Measurements from ENCODE around the gene GMEB1. TPM values are rescaled to one million over a fixed set of nuclear protein-coding genes. Genes with fewer than 3 reads are reported as not detected.

GMEB1 gene, protein sequence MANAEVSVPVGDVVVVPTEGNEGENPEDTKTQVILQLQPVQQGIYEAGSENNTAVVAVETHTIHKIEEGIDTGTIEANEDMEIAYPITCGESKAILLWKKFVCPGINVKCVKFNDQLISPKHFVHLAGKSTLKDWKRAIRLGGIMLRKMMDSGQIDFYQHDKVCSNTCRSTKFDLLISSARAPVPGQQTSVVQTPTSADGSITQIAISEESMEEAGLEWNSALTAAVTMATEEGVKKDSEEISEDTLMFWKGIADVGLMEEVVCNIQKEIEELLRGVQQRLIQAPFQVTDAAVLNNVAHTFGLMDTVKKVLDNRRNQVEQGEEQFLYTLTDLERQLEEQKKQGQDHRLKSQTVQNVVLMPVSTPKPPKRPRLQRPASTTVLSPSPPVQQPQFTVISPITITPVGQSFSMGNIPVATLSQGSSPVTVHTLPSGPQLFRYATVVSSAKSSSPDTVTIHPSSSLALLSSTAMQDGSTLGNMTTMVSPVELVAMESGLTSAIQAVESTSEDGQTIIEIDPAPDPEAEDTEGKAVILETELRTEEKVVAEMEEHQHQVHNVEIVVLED
- total RNA-seq (10 to 100 TPM; 21.3 to 21.8 TPM), polyA plus RNA-seq (24.3 TPM)

DNA sequence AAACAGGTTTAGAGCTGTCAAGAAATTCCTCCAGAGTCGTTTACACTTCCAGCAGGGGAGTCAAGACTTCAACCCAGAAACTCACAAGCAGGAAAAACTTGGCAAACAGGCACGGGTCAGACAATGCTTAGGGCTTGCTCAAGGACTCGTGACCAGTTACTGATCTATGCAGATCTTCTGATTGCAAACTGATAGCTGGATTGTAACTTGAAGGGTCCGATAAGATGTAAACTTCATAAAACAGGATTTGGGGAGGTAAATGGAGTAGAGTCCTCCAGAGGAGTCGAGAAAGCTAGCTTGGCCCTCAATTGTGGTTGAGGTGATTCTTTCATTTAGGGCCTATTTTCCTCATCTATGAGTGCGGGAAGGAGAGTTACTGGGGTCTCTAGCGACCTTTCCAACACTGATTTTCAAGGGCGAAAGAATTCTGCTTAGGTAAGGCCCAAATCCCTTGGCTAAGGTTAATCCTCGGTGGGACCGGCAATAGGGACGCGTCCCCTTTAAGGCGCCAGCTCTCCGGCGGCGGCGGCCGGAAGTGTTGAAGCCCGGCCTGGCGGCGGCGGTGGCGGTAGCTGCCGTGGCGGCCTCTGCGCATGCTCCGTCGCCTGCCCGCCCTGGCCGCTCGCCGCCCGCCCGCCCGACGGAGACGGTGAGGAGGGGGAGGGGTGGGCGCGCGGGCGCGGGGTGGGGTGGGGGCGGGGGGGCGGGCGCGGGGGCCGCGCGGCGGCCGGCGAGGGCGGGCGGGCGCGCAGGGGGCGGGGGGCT is at the start of gene GMEB1:
GMEB1 (plus strand) TSS at position 594 of the 765 bp plus-strand sequence. CDS start 14,829 bp downstream, outside the sequence.
- no peaks in the 10 kb centered on the region for H3K9me3 Mint-ChIP-seq
- H3K4me3 Mint-ChIP-seq = peak within 1 kb of the TSS; percentile 92 to 97 (median 95)
- DNase-seq = peak; percentile 76 to 90 (median 82)
- peaks cover 5% of the 10 kb centered on the region for H3K4me1 ChIP-seq (ENCODE audit: insufficient read depth, low read length)
- H3K36me3 ChIP-seq (ENCODE audit: insufficient read depth, low read length) = no peaks in the 10 kb centered on the region
- H3K27me3 Mint-ChIP-seq = peaks cover 0 to 1% of the 10 kb centered on the region in 2 donors
- H3K4me1 Mint-ChIP-seq = peaks cover 17 to 30% (median 23%) of the 10 kb centered on the region in 3 donors
- POLR2A ChIA-PET = interaction anchor here (0.6 to 3.0 kb wide), 20 partner anchors 10 to 513 kb away, joined by 3 to 83 read pairs (median 6); partner anchors contain the start of genes MED18, PHACTR4, RCC1 and RNU11
- no peaks in the 10 kb centered on the region for H3K9me3 ChIP-seq (ENCODE audit: low read length)
- peak within 1 kb of the TSS; percentile 97 to 100 (median 99) for H3K27ac Mint-ChIP-seq
- H3K27me3 ChIP-seq (ENCODE audit: insufficient read depth, low read length, poor library complexity, severe bottlenecking) = no peaks in the 10 kb centered on the region
- H3K36me3 Mint-ChIP-seq = peaks cover 0 to 13% (median 0%) of the 10 kb centered on the region in 3 donors
- CTCF ChIA-PET = interaction anchor here (1.0 to 4.4 kb wide), 5 partner anchors 16 to 87 kb away, joined by 3 to 31 read pairs (median 14); partner anchors contain the start of genes RNU11, TAF12 and YTHDF2
- H3K27ac ChIP-seq (ENCODE audit: low read depth, low read length) = peak within 1 kb of the TSS; percentile 94
- peak within 1 kb of the TSS; percentile 93 for H3K4me3 ChIP-seq (ENCODE audit: low read length)

DNA sequence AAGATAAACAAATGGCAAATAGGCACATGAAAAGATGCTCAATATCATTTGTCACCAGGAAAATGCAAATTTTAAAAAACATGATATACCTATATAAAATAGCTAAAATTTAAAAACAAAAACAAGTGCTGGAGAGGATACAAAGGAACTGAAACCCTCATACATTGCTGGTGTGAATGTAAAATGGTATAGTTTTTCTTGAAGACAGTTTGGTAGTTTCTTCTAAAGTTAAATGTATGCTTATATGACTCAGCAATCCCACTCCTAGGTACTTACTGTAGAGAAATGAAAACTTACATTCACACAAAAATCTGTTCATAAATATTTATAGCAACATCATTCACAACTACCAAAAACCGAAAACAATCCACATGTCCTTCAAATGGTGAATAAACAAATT is 36.9 kb upstream of the GMEB1 start:
- ChIA-PET POLR2A (no interaction called here), CTCF (no interaction called here)
- Histone ChIP-seq H3K4me3 (ENCODE audit: low read length) (no peak overlapping the region), H3K27ac (ENCODE audit: low read depth, low read length) (no peak overlapping the region), H3K27me3 (ENCODE audit: insufficient read depth, low read length, poor library complexity, severe bottlenecking) (no peaks in the 10 kb centered on the region), H3K36me3 (ENCODE audit: insufficient read depth, low read length) (no peaks in the 10 kb centered on the region), H3K4me1 (ENCODE audit: insufficient read depth, low read length) (no peaks in the 10 kb centered on the region), H3K9me3 (ENCODE audit: low read length) (no peaks in the 10 kb centered on the region)
- Mint-ChIP-seq H3K36me3 (peaks cover 0 to 4% (median 0%) of the 10 kb centered on the region in 3 donors), H3K4me3 (no peak overlapping the region), H3K9me3 (no peaks in the 10 kb centered on the region), H3K27ac (peak overlapping the region in 2 of 8 donors; percentile 21 to 54), H3K27me3 (no peaks in the 10 kb centered on the region), H3K4me1 (peaks cover 8 to 20% (median 12%) of the 10 kb centered on the region in 3 donors)
- DNase-seq = no peak

DNA sequence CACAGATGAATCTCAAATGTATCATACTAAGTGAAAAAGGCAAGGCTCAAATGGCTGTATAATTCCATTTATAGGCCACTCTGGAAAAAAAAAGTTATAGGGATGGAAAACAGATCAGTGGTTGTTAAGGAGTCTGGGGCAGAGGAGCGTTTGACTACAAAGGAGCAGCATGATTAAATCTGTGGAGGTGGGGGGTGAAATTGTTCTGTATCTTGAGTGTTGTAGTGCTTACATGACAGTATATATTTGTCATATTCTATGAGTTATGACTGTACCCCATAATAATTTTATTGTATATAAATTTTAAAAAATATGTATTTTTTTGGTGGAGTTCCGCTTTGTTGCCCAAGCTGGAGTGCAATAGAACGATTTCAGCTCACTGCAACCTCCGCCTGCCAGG is 36.0 kb upstream of the GMEB1 start:
- DNase-seq = no peak
- CTCF ChIA-PET = no interaction called here
- Mint-ChIP-seq H3K4me3 (no peak overlapping the region), H3K36me3 (peaks cover 0 to 7% (median 0%) of the 10 kb centered on the region in 3 donors), H3K27ac (peak overlapping the region in 1 of 8 donors; percentile 21), H3K9me3 (no peaks in the 10 kb centered on the region), H3K4me1 (peaks cover 11 to 26% (median 16%) of the 10 kb centered on the region in 3 donors), H3K27me3 (no peaks in the 10 kb centered on the region)
- POLR2A ChIA-PET = no interaction called here
- H3K27me3 ChIP-seq (ENCODE audit: insufficient read depth, low read length, poor library complexity, severe bottlenecking) = no peaks in the 10 kb centered on the region
- no peak overlapping the region for H3K27ac ChIP-seq (ENCODE audit: low read depth, low read length)
- no peak overlapping the region for H3K4me3 ChIP-seq (ENCODE audit: low read length)
- no peaks in the 10 kb centered on the region for H3K36me3 ChIP-seq (ENCODE audit: insufficient read depth, low read length)
- no peaks in the 10 kb centered on the region for H3K4me1 ChIP-seq (ENCODE audit: insufficient read depth, low read length)
- no peaks in the 10 kb centered on the region for H3K9me3 ChIP-seq (ENCODE audit: low read length)

DNA sequence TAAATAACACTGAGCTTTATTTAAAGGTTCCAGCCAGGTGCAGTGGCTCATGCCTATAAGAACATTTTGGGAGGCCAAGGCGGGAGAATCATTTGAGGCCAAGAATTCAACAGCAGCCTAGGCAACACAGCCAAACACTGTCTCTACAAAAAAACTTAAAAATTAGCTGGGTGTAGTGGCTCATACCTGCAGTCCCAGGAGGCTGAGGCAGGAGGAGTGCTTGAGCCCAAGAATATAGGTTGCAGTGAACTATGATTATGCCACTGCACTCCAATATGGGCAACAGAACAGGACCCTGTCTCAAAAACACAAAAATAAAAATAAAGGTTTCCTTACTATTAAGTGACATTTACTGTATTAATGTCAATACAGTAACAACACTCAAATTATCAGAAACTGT is 27.8 kb upstream of the GMEB1 start:
- no peaks in the 10 kb centered on the region for H3K27me3 ChIP-seq (ENCODE audit: insufficient read depth, low read length, poor library complexity, severe bottlenecking)
- H3K27ac Mint-ChIP-seq = peak overlapping the region in 2 of 8 donors; percentile 47 to 91
- H3K9me3 ChIP-seq (ENCODE audit: low read length) = no peaks in the 10 kb centered on the region
- peak overlapping the region; percentile 11 to 99 (median 95) for H3K4me3 Mint-ChIP-seq
- no peak overlapping the region for H3K27ac ChIP-seq (ENCODE audit: low read depth, low read length)
- no peak overlapping the region for H3K4me3 ChIP-seq (ENCODE audit: low read length)
- H3K9me3 Mint-ChIP-seq = no peaks in the 10 kb centered on the region
- H3K36me3 Mint-ChIP-seq = peaks cover 0 to 19% (median 0%) of the 10 kb centered on the region in 3 donors
- peaks cover 0 to 4% of the 10 kb centered on the region in 2 donors for H3K27me3 Mint-ChIP-seq
- DNase-seq = peak in 3 of 5 donors; percentile 6 to 34 (median 9)
- H3K4me1 Mint-ChIP-seq = peaks cover 46 to 70% (median 58%) of the 10 kb centered on the region in 3 donors
- CTCF ChIA-PET = interaction anchor here (0.6 to 1.6 kb wide), 6 partner anchors 14 to 236 kb away, joined by 3 to 9 read pairs (median 4); partner anchors contain the start of gene YTHDF2
- H3K36me3 ChIP-seq (ENCODE audit: insufficient read depth, low read length) = no peaks in the 10 kb centered on the region
- H3K4me1 ChIP-seq (ENCODE audit: insufficient read depth, low read length) = peaks cover 30% of the 10 kb centered on the region
- POLR2A ChIA-PET = interaction anchor here (0.6 to 1.3 kb wide), 4 partner anchors 27 to 236 kb away, joined by 3 to 7 read pairs (median 6); partner anchors contain the start of genes GMEB1 and YTHDF2

DNA sequence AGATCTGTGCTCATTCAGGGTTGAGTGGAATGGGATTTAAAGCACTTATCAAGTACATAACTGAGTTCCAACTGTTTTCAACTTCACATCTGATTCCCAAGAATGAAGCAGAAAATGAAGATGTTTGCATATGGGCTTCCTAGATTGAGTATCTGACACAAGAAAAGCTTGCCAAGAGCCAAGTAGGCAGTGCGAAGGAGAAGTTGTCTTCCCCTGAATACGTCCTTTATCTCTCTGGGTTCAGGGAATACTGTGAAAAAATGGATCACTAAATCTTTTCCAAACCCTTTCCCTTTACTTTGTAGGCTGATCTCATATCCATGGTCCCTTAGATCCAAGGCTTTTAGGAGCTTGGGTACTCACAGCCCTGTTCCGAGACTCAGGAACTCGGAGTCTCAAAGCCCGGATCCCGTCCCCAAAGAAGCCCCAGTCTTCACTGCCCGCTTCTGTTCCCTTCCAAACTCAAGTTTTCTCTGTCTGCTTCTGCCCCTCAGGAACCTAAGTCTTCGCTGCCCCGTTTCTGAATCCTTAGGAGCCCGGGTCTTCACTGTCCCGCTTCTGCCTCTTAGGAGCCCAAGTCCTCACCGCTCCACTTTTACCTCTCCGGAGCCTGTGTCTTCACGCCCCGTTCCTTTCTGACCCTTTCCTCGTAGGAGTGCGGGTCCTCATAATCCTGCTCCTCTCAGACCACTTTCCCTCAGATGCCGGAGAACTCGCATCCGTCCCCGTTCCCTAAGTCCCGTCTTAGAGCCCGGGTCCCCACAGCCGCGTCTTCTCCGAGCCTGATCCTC is 26.3 kb upstream of the GMEB1 start:
- peak overlapping the region; percentile 91 for H3K27ac ChIP-seq (ENCODE audit: low read depth, low read length)
- no peaks in the 10 kb centered on the region for H3K36me3 ChIP-seq (ENCODE audit: insufficient read depth, low read length)
- H3K4me1 Mint-ChIP-seq = peaks cover 43 to 63% (median 50%) of the 10 kb centered on the region in 3 donors
- peak overlapping the region; percentile 98 for H3K4me3 ChIP-seq (ENCODE audit: low read length)
- H3K27me3 ChIP-seq (ENCODE audit: insufficient read depth, low read length, poor library complexity, severe bottlenecking) = no peaks in the 10 kb centered on the region
- peaks cover 0 to 4% of the 10 kb centered on the region in 2 donors for H3K27me3 Mint-ChIP-seq
- DNase-seq = peak in 1 of 5 donors; percentile 2
- peaks cover 32% of the 10 kb centered on the region for H3K4me1 ChIP-seq (ENCODE audit: insufficient read depth, low read length)
- CTCF ChIA-PET = interaction anchor here (0.9 to 4.0 kb wide), 11 partner anchors 9 to 242 kb away, joined by 3 to 40 read pairs (median 4); partner anchors contain the start of genes GMEB1 and YTHDF2
- POLR2A ChIA-PET = interaction anchor here (0.8 to 3.2 kb wide), 12 partner anchors 26 to 539 kb away, joined by 3 to 66 read pairs (median 6); partner anchors contain the start of genes GMEB1, MED18, SRSF4 and TRNAU1AP
- H3K4me3 Mint-ChIP-seq = peak overlapping the region; percentile 94 to 99 (median 98)
- H3K9me3 Mint-ChIP-seq = no peaks in the 10 kb centered on the region
- H3K27ac Mint-ChIP-seq = peak overlapping the region; percentile 91 to 100 (median 98)
- H3K9me3 ChIP-seq (ENCODE audit: low read length) = no peaks in the 10 kb centered on the region
- peaks cover 0 to 15% (median 0%) of the 10 kb centered on the region in 3 donors for H3K36me3 Mint-ChIP-seq

DNA sequence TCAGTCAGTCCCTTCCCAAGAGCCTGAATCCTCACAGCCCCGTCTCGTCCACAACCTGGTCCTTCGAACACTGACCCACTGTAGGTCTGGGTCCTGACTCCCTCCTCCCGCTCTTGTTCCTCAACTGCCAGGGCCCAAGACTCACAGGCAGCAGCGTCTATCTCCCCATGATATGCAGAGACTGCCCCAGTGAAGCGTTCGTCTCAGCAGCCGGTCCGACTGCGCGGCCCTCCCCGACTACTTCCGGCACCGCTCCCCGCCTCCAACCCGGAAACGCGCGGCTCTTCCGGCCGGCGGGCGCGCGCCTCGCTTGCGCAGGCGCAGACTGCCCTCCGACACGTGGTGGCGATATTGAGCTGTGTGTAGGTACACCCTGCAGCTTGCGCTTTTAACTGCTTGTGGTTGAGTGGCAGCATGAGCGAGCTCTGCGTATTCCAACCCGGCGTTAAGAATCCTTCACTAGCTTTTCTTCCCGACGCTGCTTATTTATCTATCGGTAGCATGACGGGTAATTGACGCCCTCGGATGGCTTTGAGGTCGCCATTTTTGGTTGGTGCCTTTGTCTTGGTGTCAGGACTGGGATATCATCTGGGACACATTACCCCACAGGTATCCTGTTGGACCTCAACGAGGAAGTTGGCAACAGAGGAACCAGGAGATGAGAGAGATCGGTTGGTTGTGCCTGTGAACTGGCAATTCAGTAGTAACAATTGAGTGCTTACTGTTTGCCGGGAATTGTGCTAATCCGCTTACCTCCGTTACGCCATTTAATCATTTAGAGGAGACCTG is 25.5 kb upstream of the GMEB1 start, which contains the start of gene TAF12:
TAF12 (minus strand) TSS at position 221 of the 789 bp plus-strand sequence. CDS start 20,986 bp downstream, outside the sequence.
- DNase-seq = peak; percentile 86 to 95 (median 89)
- no peaks in the 10 kb centered on the region for H3K27me3 ChIP-seq (ENCODE audit: insufficient read depth, low read length, poor library complexity, severe bottlenecking)
- H3K36me3 ChIP-seq (ENCODE audit: insufficient read depth, low read length) = no peaks in the 10 kb centered on the region
- CTCF ChIA-PET = interaction anchor here (0.6 to 4.0 kb wide), 18 partner anchors 9 to 242 kb away, joined by 3 to 40 read pairs (median 3); partner anchors contain the start of genes GMEB1 and YTHDF2
- H3K27ac ChIP-seq (ENCODE audit: low read depth, low read length) = peak within 1 kb of the TSS; percentile 91
- peaks cover 40% of the 10 kb centered on the region for H3K4me1 ChIP-seq (ENCODE audit: insufficient read depth, low read length)
- H3K4me1 Mint-ChIP-seq = peaks cover 46 to 67% (median 56%) of the 10 kb centered on the region in 3 donors
- peak within 1 kb of the TSS; percentile 91 to 100 (median 98) for H3K27ac Mint-ChIP-seq
- POLR2A ChIA-PET = interaction anchor here (0.6 to 3.2 kb wide), 17 partner anchors 26 to 1302 kb away, joined by 3 to 66 read pairs (median 5); partner anchors contain the start of genes GMEB1, MED18, SRSF4 and TRNAU1AP
- peaks cover 0 to 4% of the 10 kb centered on the region in 2 donors for H3K27me3 Mint-ChIP-seq
- H3K9me3 Mint-ChIP-seq = no peaks in the 10 kb centered on the region
- H3K9me3 ChIP-seq (ENCODE audit: low read length) = no peaks in the 10 kb centered on the region
- H3K4me3 Mint-ChIP-seq = peak within 1 kb of the TSS; percentile 94 to 99 (median 98)
- peak within 1 kb of the TSS; percentile 98 for H3K4me3 ChIP-seq (ENCODE audit: low read length)
- H3K36me3 Mint-ChIP-seq = peaks cover 0 to 15% (median 0%) of the 10 kb centered on the region in 3 donors

Data from CD8-positive, alpha-beta memory T cell (primary cell).